K562 (cell line): ENCODE data around the gene EFCC1. TPM values are rescaled to one million over a fixed set of nuclear protein-coding genes. Genes with fewer than 3 reads are reported as not detected.

Experiments used
- ATAC-seq: fragments of 200-7000 bp; cut with Tn5 transposase; 3 replicates; pipeline ENCODE4 v1.9.1; 2020; ENCODE audit warnings: moderate library complexity
- BruUV-seq: library from RNA; stranded (reverse); fragments of 400-500 nt; replicated peaks from 2 replicates; lab custom pipeline; 2021; lab: Mats Ljungman, UMichigan
- CTCF ChIA-PET: fragments of 300-600 bp; formaldehyde crosslinking; extraction: SDS; loops from one replicate; lab custom pipeline; 2021; ENCODE audit warnings: low intra/inter-chr PET ratio; lab: Yijun Ruan, JAX
- POLR2A ChIA-PET: fragments of 300-600, 350-650 bp; sonication (Branson Sonifier 250); formaldehyde crosslinking; extraction: SDS; loops from one replicate; lab custom pipeline; 2021; ENCODE audit warnings: antibody characterized with exemption, inconsistent platforms; lab: Yijun Ruan, JAX
- DNase-seq, 4 experiments: peaks; one replicate each; pipeline versions ENCODE4 v3.0.0 to v3.0.0-alpha.2; 2011 to 2018; ENCODE audit warnings: low spot score in 3 of 4, mixed read lengths in 3 of 4; ENCODE audit errors: extremely low read depth in 1 of 4
- FAIRE-seq: peaks from 2 replicates; lab custom pipeline; 2011; peaks lifted over from hg19 to GRCh38; lab: Jason Lieb, UNC
- H2AFZ ChIP-seq: 2 replicates; pipeline ENCODE4 v1.6.0; 2011; ENCODE audit warnings: low read depth, low read length, control low read depth, inconsistent platforms
- H3K27ac ChIP-seq: fragments of 200-600 bp; 3 replicates; pipeline ENCODE4 v1.8.0; 2011; ENCODE audit warnings: low read depth, mild to moderate bottlenecking, control low read depth, inconsistent platforms, low read length, moderate library complexity, mixed read lengths; ENCODE audit errors: extremely low read depth
- H3K27me3 ChIP-seq, 2 experiments: fragments of 300-600 bp in 1 of 2; 2 replicates in 1 of 2; 3 replicates in 1 of 2; pipeline versions ENCODE4 v1.6.0 to v1.8.0; 2011; ENCODE audit warnings: inconsistent platforms in 2 of 2, low read length in 2 of 2, mild to moderate bottlenecking in 1 of 2, mixed read lengths in 1 of 2, moderate library complexity in 1 of 2; ENCODE audit not compliant: control insufficient read depth in 2 of 2, insufficient read depth in 2 of 2
- H3K36me3 ChIP-seq: fragments of 300-600 bp; 3 replicates; pipeline ENCODE4 v1.8.0; 2011; ENCODE audit warnings: mild to moderate bottlenecking, low read length, inconsistent platforms; ENCODE audit not compliant: control insufficient read depth, insufficient read depth
- H3K4me1 ChIP-seq, 2 experiments: fragments of 200-600 bp in 1 of 2; replicated peaks in 1 of 2; 2 replicates in 1 of 2; 3 replicates in 1 of 2; pipeline versions ENCODE4 v1.5.1 to v1.8.0; 2011; ENCODE audit warnings: inconsistent platforms in 2 of 2, low read length in 2 of 2, mild to moderate bottlenecking in 1 of 2, mixed read lengths in 1 of 2, moderate library complexity in 1 of 2; ENCODE audit not compliant: control insufficient read depth in 2 of 2, insufficient read depth in 2 of 2
- H3K4me2 ChIP-seq: 2 replicates; pipeline ENCODE4 v1.6.1; 2011; ENCODE audit warnings: low read length, control low read depth, inconsistent platforms, mixed read lengths; ENCODE audit not compliant: insufficient read depth
- H3K4me3 ChIP-seq: fragments of 200-600 bp; sonication (generic), shearing (Covaris generic); 2 replicates; pipeline ENCODE4 v1.5.1; 2016; ENCODE audit warnings: control low read depth, inconsistent platforms
- H3K79me2 ChIP-seq: fragments of 200-600 bp; 3 replicates; pipeline ENCODE4 v1.8.0; 2011; ENCODE audit warnings: low read length, inconsistent platforms; ENCODE audit not compliant: control insufficient read depth, insufficient read depth
- H3K9ac ChIP-seq, 2 experiments: 2 replicates each; pipeline versions ENCODE4 v1.6.0 to v1.6.1; 2011; ENCODE audit warnings: low read depth in 2 of 2, low read length in 2 of 2, control low read depth in 1 of 2, inconsistent platforms in 1 of 2, mild to moderate bottlenecking in 1 of 2, mixed read lengths in 1 of 2; ENCODE audit not compliant: insufficient read depth in 1 of 2
- H3K9me1 ChIP-seq: one replicate; pipeline ENCODE4 v1.6.0; 2011; ENCODE audit warnings: inconsistent platforms, mild to moderate bottlenecking, low read length, moderate library complexity; ENCODE audit not compliant: control insufficient read depth, insufficient read depth
- H3K9me3 ChIP-seq: replicated peaks from 2 replicates; pipeline ENCODE4 v1.5.1; 2011; ENCODE audit warnings: low read depth, low read length, inconsistent platforms; ENCODE audit not compliant: control insufficient read depth, insufficient read depth
- H4K20me1 ChIP-seq: replicated peaks from 2 replicates; pipeline ENCODE4 v1.6.1; 2011; ENCODE audit warnings: low read length, inconsistent platforms, mixed read lengths; ENCODE audit not compliant: control insufficient read depth, insufficient read depth
- BRF2 ChIP-seq: IDR thresholded peaks from 3 replicates; pipeline ENCODE4 v1.6.1; 2011; ENCODE audit warnings: borderline replicate concordance, mild to moderate bottlenecking; ENCODE audit not compliant: insufficient read length, insufficient read depth
- CBX1 ChIP-seq: sonication (generic); IDR thresholded peaks from 2 replicates; pipeline ENCODE4 v1.6.1; 2016; ENCODE audit warnings: antibody characterized with exemption, low read depth, mild to moderate bottlenecking
- CSDE1 ChIP-seq, 2 experiments: fragments of 450-650 bp; IDR thresholded peaks; 2 replicates each; pipeline ENCODE4 v1.6.1; 2016; ENCODE audit warnings: mild to moderate bottlenecking in 1 of 2
- EHMT2 ChIP-seq: fragments of 450-650 bp; IDR thresholded peaks from 2 replicates; pipeline ENCODE4 v1.6.1; 2018; ENCODE audit warnings: antibody characterized with exemption
- FUS ChIP-seq: fragments of 200-400 bp; formaldehyde crosslinking; optimal IDR thresholded peaks from 2 replicates; pipeline ENCODE3; 2017; ENCODE audit warnings: low read depth, low read length
- RAD21 ChIP-seq, 2 experiments: fragments of 250-450 bp in 1 of 2; fragments of 450-650 bp in 1 of 2; sonication (Bioruptor Pico) in 1 of 2; formaldehyde crosslinking in 1 of 2; IDR thresholded peaks in 1 of 2; conservative IDR thresholded peaks in 1 of 2; 2 replicates each; pipeline versions ENCODE4 v1.4.0 to v1.8.0; 2020 to 2022; ENCODE audit warnings: mild to moderate bottlenecking in 2 of 2, moderate library complexity in 1 of 2
- TEAD2 ChIP-seq: fragments of 450-650 bp; IDR thresholded peaks from 2 replicates; pipeline ENCODE4 v1.6.1; 2016; ENCODE audit warnings: missing genetic modification characterization, control low read depth, missing compliant biosample characterization
- ZNF316 ChIP-seq: fragments of 450-650 bp; IDR thresholded peaks from 2 replicates; pipeline ENCODE4 v1.6.1; 2016
- ZNF696 ChIP-seq: fragments of 250-450 bp; sonication (Bioruptor Pico); conservative IDR thresholded peaks from 2 replicates; pipeline ENCODE4 v1.4.0; 2020; ENCODE audit warnings: mild to moderate bottlenecking, moderate library complexity
- WGBS: fragments of 100-300 bp; shearing (Covaris generic); methylation state at CpG from one replicate; pipeline ENCODE4 v1.1.6; 2016; ENCODE audit warnings: low coverage, mixed read lengths; ENCODE audit not compliant: insufficient coverage; ENCODE audit errors: missing lambda C conversion rate; 5-methylcytosine and 5-hydroxymethylcytosine counted together
- in situ Hi-C: fragments of 300-500 bp; cut with MboI; formaldehyde crosslinking; loops from 4 replicates; pipeline ENCODE4 v1.15.0; 2018; ENCODE audit warnings: inconsistent platforms, mixed read lengths
- intact Hi-C: fragments of 100-400 bp; cut with micrococcal nuclease; formaldehyde crosslinking; loops from 2 replicates; pipeline ENCODE4 v1.14.2; 2022
- polyA plus RNA-seq, 8 experiments: library from polyadenylated mRNA; depleted of rRNA in 4 of 8; stranded (reverse) in 5 of 8; unstranded in 3 of 8; fragments of >200 nt; fragmentation: Nextera tagmentation in 2 of 8; fragmentation: Illumina TruSeq in 1 of 8; extraction: Ambion mirVana in 2 of 8; extraction: Trizol in 1 of 8; gene quantifications; 2 replicates each; pipeline versions ENCODE4 v1.2.1 to v1.2.3, GENCODE V29; 2011 to 2014; ENCODE audit warnings: inconsistent platforms in 1 of 8, missing spikeins in 1 of 8
- total RNA-seq, 7 experiments: library from RNA; depleted of rRNA in 6 of 7; stranded (reverse); fragments of >200 nt in 6 of 7; fragmentation: Illumina TruSeq in 2 of 7; extraction: Trizol in 2 of 7; gene quantifications; 2 replicates each; pipeline versions ENCODE4 v1.2.1 to v1.2.3, GENCODE V29; 2011 to 2021; ENCODE audit warnings: low replicate concordance in 1 of 7
- TF ChIP-seq, protein P1 (sequence below): fragments of 450-650 bp; formaldehyde crosslinking; IDR thresholded peaks from 2 replicates; pipeline ENCODE4 v1.4.0; 2022; ENCODE audit warnings: missing genetic modification characterization

EFCC1 gene
- total and polyA plus RNA-seq, 9 of the 15 experiments (the other 6 are each of a cell fraction or from before 2014, with no cell fraction given): not detected

DNA sequence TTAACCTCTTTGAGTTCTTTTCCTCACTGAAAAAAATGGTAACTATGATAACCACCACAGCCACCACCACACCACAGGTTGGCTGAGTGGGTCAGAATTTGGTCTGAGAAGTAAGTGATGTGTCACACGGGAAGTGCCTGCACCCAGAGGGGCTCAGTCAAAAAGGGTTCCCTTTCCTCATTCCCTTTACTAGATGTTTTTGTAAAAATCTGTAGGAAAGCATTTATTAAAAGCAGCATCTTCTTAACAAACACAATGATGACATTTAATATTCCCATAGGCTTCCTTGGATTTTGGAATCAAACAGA is 30.4 kb upstream of the EFCC1 start (continued):
- TF ChIP-seq CBX1 (no peak), ZNF696 (CRISPR knock-in tag) (no peak), RAD21 (CRISPR knock-in tag; conservative IDR thresholded peaks at IDR 0.05 in 1 of 2, IDR thresholded peaks at IDR 0.05 in 1 of 2) (no peak), EHMT2 (no peak), ZNF316 (no peak), TEAD2 (tag) (no peak)
- TF ChIP-seq, protein P1, sequence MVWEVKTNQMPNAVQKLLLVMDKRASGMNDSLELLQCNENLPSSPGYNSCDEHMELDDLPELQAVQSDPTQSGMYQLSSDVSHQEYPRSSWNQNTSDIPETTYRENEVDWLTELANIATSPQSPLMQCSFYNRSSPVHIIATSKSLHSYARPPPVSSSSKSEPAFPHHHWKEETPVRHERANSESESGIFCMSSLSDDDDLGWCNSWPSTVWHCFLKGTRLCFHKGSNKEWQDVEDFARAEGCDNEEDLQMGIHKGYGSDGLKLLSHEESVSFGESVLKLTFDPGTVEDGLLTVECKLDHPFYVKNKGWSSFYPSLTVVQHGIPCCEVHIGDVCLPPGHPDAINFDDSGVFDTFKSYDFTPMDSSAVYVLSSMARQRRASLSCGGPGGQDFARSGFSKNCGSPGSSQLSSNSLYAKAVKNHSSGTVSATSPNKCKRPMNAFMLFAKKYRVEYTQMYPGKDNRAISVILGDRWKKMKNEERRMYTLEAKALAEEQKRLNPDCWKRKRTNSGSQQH (CRISPR knock-in tag): no peak

GRCh38 chr3:128971421-128972100 is 29.5 kb upstream of the EFCC1 start:
- Histone ChIP-seq H3K36me3 (no peaks in the 10 kb centered on the region), H3K79me2 (no peaks in the 10 kb centered on the region), H2AFZ (no peak overlapping the region), H3K4me2 (no peak overlapping the region), H3K9me1 (no peaks in the 10 kb centered on the region), H3K27ac (no peak overlapping the region), H4K20me1 (no peaks in the 10 kb centered on the region; the same call in 1 of the 2 replicates), H3K4me3 (no peak overlapping the region), H3K4me1 (no peaks in the 10 kb centered on the region; a peak in 2 of 5 replicates), H3K27me3 (peaks cover 0 to 12% of the 10 kb centered on the region in 2 experiments; a peak in 2 of 5 replicates), H3K9me3 (no peaks in the 10 kb centered on the region), H3K9ac (no peak overlapping the region)
- ATAC-seq (no peak), FAIRE-seq (no peak), DNase-seq (no peak)
- BruUV-seq: no TSS peak
- WGBS: 15% methylated on average over 6 of the region's 6 CpGs
- no peak for TF ChIP-seq FUS
- TF ChIP-seq CSDE1 (IDR thresholded peaks at IDR 0.05): no peak
- TF ChIP-seq BRF2: no peak
- in situ Hi-C loops (loop anchor here (10.0 kb wide), 1 partner anchor 113 kb away; no protein-coding TSS in a partner anchor), intact Hi-C loops (loop anchor here (2.0 to 5.0 kb wide), 3 partner anchors 56 to 273 kb away; no protein-coding TSS in a partner anchor)
- ChIA-PET CTCF (interaction anchor here (0.6 kb wide), 1 partner anchor 275 kb away, joined by 4 read pairs; no protein-coding TSS in a partner anchor), POLR2A (interaction anchor here (0.6 to 0.8 kb wide), 2 partner anchors 82 to 274 kb away, joined by 3 read pairs; no protein-coding TSS in a partner anchor)
